NT2/D1 (cell line): ENCODE data around the gene CELSR1.

Experiments used
- SUZ12 ChIP-seq: IDR thresholded peaks from 2 replicates; pipeline ENCODE4 v1.6.1; 2011; ENCODE audit not compliant: insufficient read length, insufficient read depth; ENCODE audit errors: extremely low read depth
- YY1 ChIP-seq: IDR thresholded peaks from 2 replicates; pipeline ENCODE4 v1.6.1; 2011; ENCODE audit not compliant: insufficient read length, insufficient read depth
- ZNF274 ChIP-seq: IDR thresholded peaks from 2 replicates; pipeline ENCODE4 v1.6.1; 2011; ENCODE audit warnings: mild to moderate bottlenecking, low read depth, low read length

DNA sequence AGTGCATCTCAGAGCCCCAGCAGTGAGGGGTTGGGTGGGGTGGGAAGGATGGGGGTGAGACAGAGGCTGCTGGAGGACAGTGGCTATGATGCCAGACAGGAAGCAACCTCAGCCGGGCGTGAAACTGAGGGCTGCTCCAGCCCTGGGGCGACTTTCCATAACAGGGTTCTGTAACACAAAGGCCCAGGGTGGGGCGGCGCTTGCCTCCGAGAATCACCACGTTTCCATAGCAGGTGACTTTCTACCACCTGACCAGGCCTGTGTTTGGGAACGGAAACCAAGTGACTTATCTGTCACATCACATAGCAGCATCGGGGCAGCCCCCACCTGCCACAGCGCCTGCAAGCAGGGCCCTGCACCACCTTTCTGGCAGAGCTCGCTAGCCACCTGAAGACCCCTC, 116.2 kb downstream of the CELSR1 start:
- TF ChIP-seq ZNF274 (no peak), SUZ12 (no peak), YY1 (no peak)
